GM21576 (cell line): ENCODE measurements around the gene POU2AF3.
"Not testable (repeated sequence)": the region's sequence is repeated elsewhere in the genome, so short reads cannot be mapped to it uniquely, and the experiment has no call there.

ENCODE experiments used
- ATAC-seq: cut with Tn5 transposase; IDR thresholded peaks from one replicate; pipeline ENCODE4 v1.9.1; 2021; ENCODE audit warnings: mild to moderate bottlenecking, moderate library complexity; ENCODE audit not compliant: unreplicated experiment

POU2AF3 gene

GRCh38 chr11:111298413-111299100 is at the start of gene POU2AF3:
TSS of gene POU2AF3 (plus strand) at chr11:111298546. CDS start at chr11:111298582, 36 bp downstream.
- ATAC-seq = peak; percentile 22

GRCh38 chr11:111250936-111251335 is 47.4 kb upstream of the POU2AF3 start:
- no peak for ATAC-seq

GRCh38 chr11:111253131-111253530 is 45.2 kb upstream of the POU2AF3 start:
- no peak for ATAC-seq

- no peak for ATAC-seq
These were observed 44.7 kb upstream of the POU2AF3 start for GRCh38 chr11:111253630-111254029.

GRCh38 chr11:111258046-111258445 is 40.3 kb upstream of the POU2AF3 start:
- no peak for ATAC-seq

GRCh38 chr11:111259896-111260295 is 38.5 kb upstream of the POU2AF3 start:
- no peak for ATAC-seq

- ATAC-seq = no peak
These were observed 37.5 kb upstream of the POU2AF3 start for GRCh38 chr11:111260811-111261210.

GRCh38 chr11:111264646-111265045 is 33.7 kb upstream of the POU2AF3 start:
- no peak for ATAC-seq

GRCh38 chr11:111265421-111265820 is 32.9 kb upstream of the POU2AF3 start:
- no peak for ATAC-seq

- not testable (repeated sequence) for ATAC-seq
These were observed 30.0 kb upstream of the POU2AF3 start for GRCh38 chr11:111268303-111268702.

- ATAC-seq = no peak
These were observed 29.0 kb upstream of the POU2AF3 start for GRCh38 chr11:111269146-111269868.

GRCh38 chr11:111272420-111272819 is 25.9 kb upstream of the POU2AF3 start:
- no peak for ATAC-seq

- no peak for ATAC-seq
These were observed 15.7 kb upstream of the POU2AF3 start for GRCh38 chr11:111282562-111283075.

- ATAC-seq = no peak
These were observed 14.3 kb upstream of the POU2AF3 start for GRCh38 chr11:111283945-111284481.

GRCh38 chr11:111285189-111286091 is 12.9 kb upstream of the POU2AF3 start:
- ATAC-seq = no peak

- no peak for ATAC-seq
These were observed 6.6 kb upstream of the POU2AF3 start for GRCh38 chr11:111291764-111292163.

GRCh38 chr11:111292408-111292807 is 5.9 kb upstream of the POU2AF3 start:
- not testable (repeated sequence) for ATAC-seq

GRCh38 chr11:111296196-111296595 is 2.1 kb upstream of the POU2AF3 start:
- ATAC-seq = no peak

- ATAC-seq = no peak
These were observed 650 bp upstream of the POU2AF3 start for GRCh38 chr11:111297696-111298095.

- peak; percentile 63 for ATAC-seq
These were observed 1.0 kb downstream of the POU2AF3 start for GRCh38 chr11:111299101-111300026.
